Smooth muscle cell (in vitro differentiated cells): ENCODE results near the gene DNAJA2. TPM values are rescaled to one million over a fixed set of nuclear protein-coding genes. Genes with fewer than 3 reads are reported as not detected.

Source experiments
- DNase-seq: peaks from one replicate; lab custom pipeline; 2025; ENCODE audit not compliant: unreplicated experiment; lab: John Stamatoyannopoulos, UW
- H2AFZ ChIP-seq: fragments of 200-600 bp; sonication (generic); 2 replicates; pipeline ENCODE4 v1.6.0; 2016; ENCODE audit warnings: antibody characterized with exemption, low read depth, mild to moderate bottlenecking
- H3F3A ChIP-seq: fragments of 200-600 bp; sonication (generic); 2 replicates; pipeline ENCODE4 v1.6.0; 2017; ENCODE audit warnings: antibody characterized with exemption, low read depth
- H3K27ac ChIP-seq: fragments of 200-600 bp; sonication (generic); 2 replicates; pipeline ENCODE4 v1.5.1; 2016; ENCODE audit warnings: low read depth, mild to moderate bottlenecking
- H3K27me3 ChIP-seq: fragments of 200-600 bp; sonication (generic); 2 replicates; pipeline ENCODE4 v1.6.1; 2016; ENCODE audit warnings: low read depth, mild to moderate bottlenecking
- H3K36me3 ChIP-seq: fragments of 200-600 bp; sonication (generic); 2 replicates; pipeline ENCODE4 v1.5.1; 2016; ENCODE audit warnings: low read depth
- H3K4me1 ChIP-seq: fragments of 200-600 bp; sonication (generic); 2 replicates; pipeline ENCODE4 v1.5.1; 2016; ENCODE audit warnings: low read depth
- H3K4me2 ChIP-seq: fragments of 200-600 bp; sonication (generic); 2 replicates; pipeline ENCODE4 v1.6.0; 2016; ENCODE audit warnings: mild to moderate bottlenecking
- H3K4me3 ChIP-seq: fragments of 200-600 bp; sonication (generic); 2 replicates; pipeline ENCODE4 v1.5.1; 2016; ENCODE audit warnings: mild to moderate bottlenecking
- H3K79me2 ChIP-seq: fragments of 200-600 bp; sonication (generic); 2 replicates; pipeline ENCODE4 v1.6.0; 2016; ENCODE audit warnings: low read depth, mild to moderate bottlenecking
- H3K9ac ChIP-seq: fragments of 200-600 bp; sonication (generic); 2 replicates; pipeline ENCODE4 v1.6.0; 2016; ENCODE audit warnings: low read depth
- H3K9me3 ChIP-seq: fragments of 200-600 bp; sonication (generic); replicated peaks from 2 replicates; pipeline ENCODE4 v1.5.1; 2016; ENCODE audit warnings: low read depth
- H4K20me1 ChIP-seq: fragments of 200-600 bp; sonication (generic); 2 replicates; pipeline ENCODE4 v1.6.0; 2016; ENCODE audit warnings: low read depth
- WGBS: methylation state at CpG from one replicate; pipeline ENCODE4 v1.1.7; 2016; ENCODE audit warnings: low lambda C conversion rate; 5-methylcytosine and 5-hydroxymethylcytosine counted together
- polyA plus RNA-seq: library from polyadenylated mRNA; unstranded; fragments of >200 nt; fragmentation: Nextera tagmentation; extraction: Ambion mirVana; gene quantifications from 2 replicates; pipeline ENCODE4 v1.2.1, GENCODE V29; 2016
- total RNA-seq: library from RNA; depleted of rRNA; stranded (reverse); fragments of >200 nt; gene quantifications from 2 replicates; pipeline ENCODE4 v1.2.3, GENCODE V29; 2014
- TF ChIP-seq, protein P1 (sequence below): fragments of 200-600 bp; sonication (generic); IDR thresholded peaks from 2 replicates; pipeline ENCODE4 v1.5.1; 2017; ENCODE audit warnings: borderline replicate concordance, mild to moderate bottlenecking, antibody characterized with exemption; ENCODE audit not compliant: insufficient read depth, poor library complexity, severe bottlenecking

DNAJA2 gene
- total and polyA plus RNA-seq, 2 experiments from 2014 or later: 36.4 to 52.2 TPM

DNA sequence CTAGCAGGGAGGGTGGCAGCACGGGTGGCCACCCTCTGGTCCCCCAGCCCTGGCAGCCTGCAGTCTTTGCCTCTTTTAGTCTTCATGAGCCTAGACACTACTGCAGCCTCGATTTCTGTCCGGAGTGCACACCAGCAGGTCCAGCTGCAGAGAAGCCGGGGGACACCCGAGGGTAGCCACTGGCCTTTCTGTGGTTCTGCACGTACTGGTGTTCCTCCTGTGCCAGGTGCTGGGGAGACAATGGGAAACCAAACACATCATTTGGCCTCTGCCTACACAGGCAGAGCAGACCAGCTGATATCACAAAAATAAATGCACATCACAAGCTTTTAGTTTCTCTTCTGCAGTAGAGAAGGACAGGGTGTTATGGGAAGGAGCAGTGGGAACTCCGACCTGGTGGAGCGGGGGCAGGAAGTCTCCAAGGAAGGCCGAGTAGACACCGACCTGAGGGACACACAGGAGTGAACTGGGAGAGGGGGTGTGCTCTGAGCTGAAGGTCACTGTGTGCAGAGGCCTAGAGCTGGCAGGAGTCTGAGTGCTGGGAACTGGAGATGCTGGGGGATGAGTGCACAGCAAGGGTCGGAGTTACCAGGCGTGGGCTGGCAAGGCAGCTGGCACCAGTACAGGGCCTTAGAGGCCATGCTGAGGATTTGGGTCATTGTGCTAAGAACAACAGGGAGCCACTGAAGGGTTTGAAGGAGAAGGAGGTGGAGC lies 66.3 kb downstream of the DNAJA2 start:
- WGBS: 94% methylated on average over 12 of the region's 12 CpGs
- Histone ChIP-seq H3K27ac (no peak overlapping the region), H3K9ac (no peak overlapping the region), H3K9me3 (no peaks in the 10 kb centered on the region), H3K4me3 (no peak overlapping the region), H3K4me2 (no peak overlapping the region), H3K4me1 (no peaks in the 10 kb centered on the region), H3K36me3 (peaks cover 6% of the 10 kb centered on the region), H3K27me3 (no peaks in the 10 kb centered on the region), H3F3A (no peaks in the 10 kb centered on the region), H3K79me2 (no peaks in the 10 kb centered on the region), H2AFZ (no peak overlapping the region), H4K20me1 (peaks cover 21% of the 10 kb centered on the region)
- TF ChIP-seq, protein P1, sequence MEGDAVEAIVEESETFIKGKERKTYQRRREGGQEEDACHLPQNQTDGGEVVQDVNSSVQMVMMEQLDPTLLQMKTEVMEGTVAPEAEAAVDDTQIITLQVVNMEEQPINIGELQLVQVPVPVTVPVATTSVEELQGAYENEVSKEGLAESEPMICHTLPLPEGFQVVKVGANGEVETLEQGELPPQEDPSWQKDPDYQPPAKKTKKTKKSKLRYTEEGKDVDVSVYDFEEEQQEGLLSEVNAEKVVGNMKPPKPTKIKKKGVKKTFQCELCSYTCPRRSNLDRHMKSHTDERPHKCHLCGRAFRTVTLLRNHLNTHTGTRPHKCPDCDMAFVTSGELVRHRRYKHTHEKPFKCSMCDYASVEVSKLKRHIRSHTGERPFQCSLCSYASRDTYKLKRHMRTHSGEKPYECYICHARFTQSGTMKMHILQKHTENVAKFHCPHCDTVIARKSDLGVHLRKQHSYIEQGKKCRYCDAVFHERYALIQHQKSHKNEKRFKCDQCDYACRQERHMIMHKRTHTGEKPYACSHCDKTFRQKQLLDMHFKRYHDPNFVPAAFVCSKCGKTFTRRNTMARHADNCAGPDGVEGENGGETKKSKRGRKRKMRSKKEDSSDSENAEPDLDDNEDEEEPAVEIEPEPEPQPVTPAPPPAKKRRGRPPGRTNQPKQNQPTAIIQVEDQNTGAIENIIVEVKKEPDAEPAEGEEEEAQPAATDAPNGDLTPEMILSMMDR: no peak
- DNase-seq: no peak

DNA sequence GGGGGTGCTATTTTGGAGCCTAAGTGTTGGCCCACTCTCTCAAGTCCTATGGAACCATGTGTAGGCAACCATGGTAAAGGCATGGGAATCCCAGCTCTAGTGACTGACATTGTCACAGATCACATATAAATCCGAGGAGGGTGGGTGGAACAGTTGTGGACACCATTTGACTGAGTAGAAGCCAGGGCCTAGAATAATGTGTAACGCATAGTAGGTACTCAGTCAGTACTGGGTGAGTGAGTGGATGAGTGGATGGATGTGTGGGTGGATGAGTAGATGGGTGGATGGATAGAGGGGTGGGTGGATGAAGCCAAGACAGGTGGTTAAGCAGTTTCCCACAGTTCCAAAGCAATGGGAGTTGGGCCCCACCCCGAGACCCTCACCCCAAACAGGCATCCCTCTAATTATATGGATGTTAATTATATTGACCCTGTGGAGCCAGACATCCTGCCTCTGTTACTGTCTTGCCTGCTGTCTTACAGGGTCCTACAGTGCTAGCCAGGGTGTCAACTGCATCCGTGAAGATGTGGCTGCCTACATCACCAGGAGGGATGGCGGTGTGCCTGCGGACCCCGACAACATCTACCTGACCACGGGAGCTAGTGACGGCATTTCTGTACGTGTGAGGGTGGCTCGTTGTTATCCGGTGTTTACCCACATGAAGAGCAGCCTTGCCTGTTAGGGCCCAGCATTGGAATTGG lies 67.0 kb downstream of the DNAJA2 start:
- H3K36me3 ChIP-seq: peaks cover 6% of the 10 kb centered on the region
- H4K20me1 ChIP-seq: peaks cover 23% of the 10 kb centered on the region
- no peak overlapping the region for H3K27ac ChIP-seq
- H3F3A ChIP-seq: no peaks in the 10 kb centered on the region
- no peak overlapping the region for H3K4me2 ChIP-seq
- no peak overlapping the region for H3K9ac ChIP-seq
- DNase-seq: no peak
- H3K27me3 ChIP-seq: no peaks in the 10 kb centered on the region
- TF ChIP-seq, protein P1: no peak
- H3K9me3 ChIP-seq: no peaks in the 10 kb centered on the region
- no peak overlapping the region for H2AFZ ChIP-seq
- WGBS: 95% methylated on average over 12 of the region's 12 CpGs
- H3K4me1 ChIP-seq: no peaks in the 10 kb centered on the region
- H3K4me3 ChIP-seq: no peak overlapping the region
- H3K79me2 ChIP-seq: no peaks in the 10 kb centered on the region

Other genes with a start within 250 kb of the DNAJA2 start
- 0.13 and 0.22 TPM in 2 replicates for gene MYLK3, start 225.3 kb downstream of the DNAJA2 start, total RNA-seq
- gene MYLK3, start 225.3 kb downstream of the DNAJA2 start, polyA plus RNA-seq: 0.06 and 0.33 TPM in 2 replicates
- gene C16orf87, start 142.5 kb downstream of the DNAJA2 start, total RNA-seq: 21.5 and 23.3 TPM in 2 replicates
- gene C16orf87, start 142.5 kb downstream of the DNAJA2 start, polyA plus RNA-seq: 19.6 and 25.3 TPM in 2 replicates
- gene GPT2, start 89.3 kb downstream of the DNAJA2 start, total RNA-seq: 16.9 and 21.4 TPM in 2 replicates
- 26.9 and 29.3 TPM in 2 replicates for gene GPT2, start 89.3 kb downstream of the DNAJA2 start, polyA plus RNA-seq
- gene NETO2, start 170.3 kb upstream of the DNAJA2 start, total RNA-seq: 20.4 and 23.5 TPM in 2 replicates
- 8.1 and 12.7 TPM in 2 replicates for gene NETO2, start 170.3 kb upstream of the DNAJA2 start, polyA plus RNA-seq